T-helper 1 cell treated with Interleukin-12 subunit alpha and Interleukin-12 subunit beta and Interleukin-4 antibody, amounts not matched to agents 30 μg/mL and 1 μg/mL, for 36 hours (primary cell): ENCODE results near the gene KIAA1217.

Experiments used
- H3K27ac Mint-ChIP-seq: one replicate; pipeline ENCODE4 v1.8.0; 2021; ENCODE audit warnings: mild to moderate bottlenecking, mixed read lengths
- H3K27me3 Mint-ChIP-seq: one replicate; pipeline ENCODE4 v1.8.0; 2021; ENCODE audit warnings: low read depth, mixed read lengths
- H3K36me3 Mint-ChIP-seq: one replicate; pipeline ENCODE4 v1.8.0; 2021; ENCODE audit warnings: low read depth, mixed read lengths
- H3K4me1 Mint-ChIP-seq: one replicate; pipeline ENCODE4 v1.8.0; 2021; ENCODE audit warnings: low read depth, mixed read lengths
- H3K4me3 Mint-ChIP-seq: one replicate; pipeline ENCODE4 v1.8.0; 2021; ENCODE audit warnings: mild to moderate bottlenecking, moderate library complexity, mixed read lengths
- H3K9me3 Mint-ChIP-seq: one replicate; pipeline ENCODE4 v1.8.0; 2021; ENCODE audit warnings: mixed read lengths

KIAA1217 gene

DNA sequence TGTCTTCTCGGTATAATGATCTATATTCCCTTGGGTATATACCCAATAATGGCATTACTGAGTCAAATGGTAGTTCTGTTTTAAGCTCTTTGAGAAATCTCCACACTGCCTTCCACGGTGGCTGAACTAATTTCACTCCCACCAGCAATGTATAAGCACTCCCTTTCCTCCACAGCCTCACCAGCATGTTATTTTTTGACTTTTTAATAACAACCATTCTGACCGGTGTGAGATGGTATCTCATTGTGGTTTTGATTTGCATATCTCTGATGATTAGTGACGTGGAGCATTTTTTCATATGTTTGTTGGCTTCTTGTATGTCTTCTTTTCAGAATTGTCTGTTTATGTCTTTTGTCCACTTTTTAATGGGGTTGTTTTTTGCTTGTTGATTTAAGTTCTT lies 33.6 kb downstream of the KIAA1217 start:
- Mint-ChIP-seq H3K36me3 (no peaks in the 10 kb centered on the region), H3K4me3 (no peak overlapping the region), H3K27ac (no peak overlapping the region), H3K9me3 (no peaks in the 10 kb centered on the region), H3K27me3 (peaks cover 24% of the 10 kb centered on the region), H3K4me1 (no peaks in the 10 kb centered on the region)

DNA sequence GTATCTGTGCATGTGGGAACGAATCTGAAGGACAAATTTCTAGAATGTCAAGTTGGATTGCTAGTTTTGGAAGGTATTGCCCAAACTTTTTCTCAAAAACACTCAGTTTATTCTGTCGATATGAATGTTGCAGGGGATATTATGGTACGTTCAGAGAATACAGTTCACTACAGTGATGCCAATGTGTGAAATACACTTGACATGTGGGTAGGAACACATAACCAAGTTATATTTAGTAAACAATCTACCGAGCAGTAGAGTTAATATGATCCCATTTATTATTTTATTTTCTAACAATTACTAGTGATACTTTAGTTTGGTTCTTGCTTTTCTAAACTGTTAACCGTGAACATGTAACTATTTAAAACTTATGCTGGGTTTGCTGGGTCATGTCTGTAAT lies 37.4 kb downstream of the KIAA1217 start:
- H3K4me1 Mint-ChIP-seq, result no peaks in the 10 kb centered on the region
- peaks cover 3% of the 10 kb centered on the region for H3K27me3 Mint-ChIP-seq
- H3K4me3 Mint-ChIP-seq, result no peak overlapping the region
- no peak overlapping the region for H3K27ac Mint-ChIP-seq
- H3K36me3 Mint-ChIP-seq, result no peaks in the 10 kb centered on the region
- no peaks in the 10 kb centered on the region for H3K9me3 Mint-ChIP-seq

DNA sequence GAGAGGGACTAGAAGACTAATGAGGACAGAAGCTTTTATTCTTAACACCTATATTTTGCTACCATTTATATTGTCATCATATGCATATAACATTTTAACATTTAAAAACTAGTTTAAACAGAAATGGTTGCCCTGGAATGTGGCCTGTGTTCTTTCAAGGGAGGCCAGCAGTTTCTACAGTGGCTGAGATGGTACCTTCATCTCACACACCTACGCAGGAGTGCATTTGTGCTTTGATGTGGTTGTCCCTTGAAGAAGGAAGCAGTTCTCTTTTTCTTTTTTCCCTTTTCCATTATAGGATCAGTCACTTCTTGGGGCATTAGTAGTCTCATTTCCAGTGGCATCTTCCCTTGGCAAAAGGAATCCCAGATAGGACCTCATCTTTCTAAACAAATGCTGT lies 38.9 kb downstream of the KIAA1217 start:
- H3K27ac Mint-ChIP-seq, result no peak overlapping the region
- no peaks in the 10 kb centered on the region for H3K4me1 Mint-ChIP-seq
- H3K4me3 Mint-ChIP-seq, result no peak overlapping the region
- H3K27me3 Mint-ChIP-seq, result no peaks in the 10 kb centered on the region
- H3K36me3 Mint-ChIP-seq, result no peaks in the 10 kb centered on the region
- H3K9me3 Mint-ChIP-seq, result no peaks in the 10 kb centered on the region

DNA sequence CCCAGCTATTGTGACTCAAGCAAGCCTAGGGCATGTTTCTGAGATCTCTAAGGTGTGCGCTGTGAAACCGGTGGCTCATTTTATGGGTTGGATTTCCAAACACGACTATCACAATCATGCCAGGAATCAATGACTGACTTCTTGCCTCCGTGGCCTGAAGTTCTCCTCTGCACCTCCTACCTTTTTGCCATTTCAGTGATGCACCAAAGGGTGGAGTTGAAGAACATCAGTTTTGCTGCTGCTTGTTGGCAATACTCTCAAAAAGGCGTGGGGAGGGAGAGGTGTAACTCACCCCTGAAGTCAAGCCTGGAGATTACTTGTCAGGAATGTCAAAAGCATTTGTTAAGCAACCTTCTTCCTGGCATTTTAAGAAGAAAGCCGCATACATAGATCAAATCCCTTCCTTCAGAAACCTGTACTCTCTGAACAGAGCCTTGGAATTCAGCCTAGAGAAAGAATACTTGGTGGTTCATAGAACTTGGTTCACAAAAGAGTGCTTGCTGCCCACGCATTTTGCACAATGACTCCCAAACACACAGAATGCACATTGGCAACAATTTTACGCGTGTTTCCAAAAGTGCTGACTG lies 41.0 kb downstream of the KIAA1217 start:
- Mint-ChIP-seq H3K27ac (no peak overlapping the region), H3K36me3 (no peaks in the 10 kb centered on the region), H3K4me3 (no peak overlapping the region), H3K9me3 (no peaks in the 10 kb centered on the region), H3K4me1 (no peaks in the 10 kb centered on the region), H3K27me3 (no peaks in the 10 kb centered on the region)

DNA sequence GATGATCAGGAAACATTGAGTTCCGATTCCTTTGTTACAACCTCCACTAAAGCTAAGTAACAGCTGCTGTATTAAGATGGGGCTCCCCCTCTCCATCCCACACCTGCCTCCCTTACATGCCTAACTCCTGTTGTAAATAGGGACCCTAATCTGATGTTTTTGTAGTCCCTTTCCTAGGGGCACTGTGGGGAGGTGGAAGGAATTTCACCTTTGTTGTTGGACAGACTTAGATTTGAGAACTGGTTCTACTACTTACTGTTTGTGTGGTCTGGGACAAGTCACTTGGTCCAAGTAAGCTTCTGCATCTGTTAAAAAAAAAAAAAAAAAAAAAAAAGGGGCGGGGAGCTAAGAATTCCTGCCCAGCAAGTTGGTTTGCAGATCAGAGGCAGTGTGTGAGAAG lies 42.6 kb downstream of the KIAA1217 start:
- no peaks in the 10 kb centered on the region for H3K4me1 Mint-ChIP-seq
- H3K27me3 Mint-ChIP-seq, result no peaks in the 10 kb centered on the region
- no peak overlapping the region for H3K27ac Mint-ChIP-seq
- no peaks in the 10 kb centered on the region for H3K36me3 Mint-ChIP-seq
- H3K4me3 Mint-ChIP-seq, result no peak overlapping the region
- no peaks in the 10 kb centered on the region for H3K9me3 Mint-ChIP-seq

DNA sequence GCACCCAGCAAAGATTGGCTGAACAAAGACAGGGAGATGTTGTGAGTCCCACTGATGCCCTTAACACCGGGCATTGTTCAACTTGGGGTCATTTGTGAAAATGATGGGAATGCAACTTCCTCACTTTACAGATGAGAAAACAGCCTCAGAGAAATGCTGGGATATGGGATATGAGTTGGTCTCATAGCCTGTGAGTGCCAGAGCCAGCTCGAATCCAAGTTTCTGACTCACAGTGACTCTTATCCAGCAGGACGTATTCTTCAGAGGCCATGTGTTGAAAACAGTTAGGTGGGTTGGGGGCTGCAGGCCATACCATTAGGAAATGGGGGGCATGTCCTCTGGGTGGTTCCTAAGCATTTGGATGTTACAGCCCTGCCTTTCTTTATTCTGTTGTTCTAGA lies 45.2 kb downstream of the KIAA1217 start:
- Mint-ChIP-seq H3K27me3 (no peaks in the 10 kb centered on the region), H3K36me3 (no peaks in the 10 kb centered on the region), H3K27ac (no peak overlapping the region), H3K9me3 (no peaks in the 10 kb centered on the region), H3K4me3 (no peak overlapping the region), H3K4me1 (no peaks in the 10 kb centered on the region)

DNA sequence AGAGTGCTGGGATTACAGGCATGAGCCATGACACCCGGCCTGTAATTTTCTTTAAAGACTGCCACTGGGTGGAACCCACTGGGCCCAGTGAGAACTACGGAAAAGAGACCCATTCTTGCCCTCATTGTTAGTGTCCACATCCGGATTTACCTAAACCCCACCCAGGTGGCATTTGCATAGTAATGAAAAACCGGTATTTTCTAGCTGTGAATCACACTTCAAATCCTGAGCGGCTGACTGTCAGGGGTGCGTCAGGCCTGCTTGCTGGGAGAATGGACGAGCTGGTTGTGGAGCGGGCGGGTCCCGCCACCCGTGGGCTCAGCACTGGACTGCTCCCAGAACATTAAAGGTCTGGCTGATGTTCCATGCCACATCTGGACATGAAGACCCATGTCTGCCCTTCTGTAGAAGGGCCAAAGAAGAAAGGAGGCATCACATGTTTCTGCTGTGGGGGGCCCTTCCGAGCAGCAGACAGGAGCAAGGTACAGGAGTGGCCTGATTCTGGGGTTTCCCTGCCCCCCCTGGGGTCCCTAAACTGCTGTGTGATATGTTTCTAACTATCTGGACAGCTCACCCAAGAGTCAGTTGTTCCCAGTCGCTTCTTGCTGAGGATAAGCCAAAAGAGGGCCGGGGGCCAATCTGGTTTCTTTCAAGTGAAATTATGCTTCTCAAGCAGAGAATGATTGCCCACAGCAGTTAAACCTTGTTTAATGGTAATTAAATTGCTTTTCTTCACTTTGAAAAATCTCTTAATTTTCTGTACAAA lies 46.4 kb downstream of the KIAA1217 start:
- no peaks in the 10 kb centered on the region for H3K9me3 Mint-ChIP-seq
- H3K27me3 Mint-ChIP-seq, result no peaks in the 10 kb centered on the region
- no peak overlapping the region for H3K27ac Mint-ChIP-seq
- H3K36me3 Mint-ChIP-seq, result no peaks in the 10 kb centered on the region
- no peaks in the 10 kb centered on the region for H3K4me1 Mint-ChIP-seq
- H3K4me3 Mint-ChIP-seq, result no peak overlapping the region

DNA sequence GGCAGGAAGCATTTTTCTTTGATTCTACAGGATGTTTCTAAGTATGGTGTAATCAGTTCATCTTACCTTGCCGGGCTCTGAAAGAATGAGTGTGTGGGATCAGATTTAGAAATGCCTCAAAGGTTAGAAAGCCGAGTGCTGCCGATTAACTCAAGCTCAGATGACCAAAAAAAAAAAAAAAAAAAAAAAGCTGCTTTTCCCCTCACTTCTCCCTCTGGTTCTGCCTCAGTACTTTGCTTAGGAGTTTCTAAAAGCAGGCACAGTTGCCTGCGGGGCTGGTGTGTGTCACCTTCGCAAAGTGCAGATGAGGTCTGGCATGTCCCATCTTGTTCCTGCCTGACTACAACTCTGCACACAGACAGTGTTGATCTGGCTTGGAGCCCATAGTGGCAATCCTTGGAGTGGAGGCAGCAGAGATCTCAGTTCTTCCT lies 47.0 kb downstream of the KIAA1217 start:
- no peaks in the 10 kb centered on the region for H3K9me3 Mint-ChIP-seq
- H3K27ac Mint-ChIP-seq, result no peak overlapping the region
- no peak overlapping the region for H3K4me3 Mint-ChIP-seq
- no peaks in the 10 kb centered on the region for H3K27me3 Mint-ChIP-seq
- H3K36me3 Mint-ChIP-seq, result no peaks in the 10 kb centered on the region
- no peaks in the 10 kb centered on the region for H3K4me1 Mint-ChIP-seq

DNA sequence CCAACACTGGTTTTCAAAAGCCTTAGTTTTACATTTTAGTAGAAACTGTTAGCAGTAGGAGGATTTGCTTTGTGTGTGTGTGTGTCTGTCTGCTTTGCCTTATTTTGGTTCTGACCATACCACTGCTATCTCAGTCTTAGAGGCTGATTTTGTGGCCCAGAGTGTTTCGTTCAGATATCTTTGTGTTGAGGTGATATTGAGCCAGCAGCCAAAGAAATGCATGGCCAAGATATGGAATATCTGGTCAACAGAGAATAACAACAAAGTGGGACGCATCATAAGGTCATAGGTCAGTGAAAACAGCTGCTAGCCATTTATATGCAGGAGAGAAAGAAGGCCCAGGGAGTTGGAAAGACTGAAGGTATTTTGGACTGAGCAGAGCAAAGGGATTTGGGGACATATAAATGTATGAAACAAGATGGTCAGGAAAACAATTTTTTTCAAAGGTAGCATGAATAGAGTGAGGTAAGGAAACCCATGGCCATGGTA lies 47.7 kb downstream of the KIAA1217 start:
- H3K27ac Mint-ChIP-seq, result no peak overlapping the region
- no peaks in the 10 kb centered on the region for H3K36me3 Mint-ChIP-seq
- no peaks in the 10 kb centered on the region for H3K9me3 Mint-ChIP-seq
- no peak overlapping the region for H3K4me3 Mint-ChIP-seq
- no peaks in the 10 kb centered on the region for H3K27me3 Mint-ChIP-seq
- H3K4me1 Mint-ChIP-seq, result no peaks in the 10 kb centered on the region

DNA sequence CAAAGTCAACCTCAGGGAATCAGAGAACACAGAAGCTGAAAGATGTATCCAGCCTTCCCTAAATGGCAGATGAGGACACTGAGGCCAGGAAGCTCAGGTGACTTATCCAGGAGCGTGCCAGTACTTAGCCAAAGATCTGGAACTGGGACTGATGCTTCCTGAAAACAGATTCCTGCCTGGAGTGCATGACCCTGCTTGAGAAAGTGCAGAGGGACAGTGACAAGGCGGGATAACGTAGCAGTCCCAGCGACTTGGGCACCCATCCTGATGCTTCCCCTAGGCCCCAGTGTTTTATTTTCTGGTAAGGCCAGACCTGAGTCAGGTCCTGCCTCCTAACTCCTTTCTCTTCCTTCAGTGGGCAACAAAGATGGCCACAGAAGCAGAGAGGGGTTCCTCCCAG lies 48.6 kb downstream of the KIAA1217 start:
- no peak overlapping the region for H3K27ac Mint-ChIP-seq
- no peaks in the 10 kb centered on the region for H3K9me3 Mint-ChIP-seq
- H3K36me3 Mint-ChIP-seq, result no peaks in the 10 kb centered on the region
- H3K4me1 Mint-ChIP-seq, result no peaks in the 10 kb centered on the region
- H3K27me3 Mint-ChIP-seq, result no peaks in the 10 kb centered on the region
- H3K4me3 Mint-ChIP-seq, result no peak overlapping the region

DNA sequence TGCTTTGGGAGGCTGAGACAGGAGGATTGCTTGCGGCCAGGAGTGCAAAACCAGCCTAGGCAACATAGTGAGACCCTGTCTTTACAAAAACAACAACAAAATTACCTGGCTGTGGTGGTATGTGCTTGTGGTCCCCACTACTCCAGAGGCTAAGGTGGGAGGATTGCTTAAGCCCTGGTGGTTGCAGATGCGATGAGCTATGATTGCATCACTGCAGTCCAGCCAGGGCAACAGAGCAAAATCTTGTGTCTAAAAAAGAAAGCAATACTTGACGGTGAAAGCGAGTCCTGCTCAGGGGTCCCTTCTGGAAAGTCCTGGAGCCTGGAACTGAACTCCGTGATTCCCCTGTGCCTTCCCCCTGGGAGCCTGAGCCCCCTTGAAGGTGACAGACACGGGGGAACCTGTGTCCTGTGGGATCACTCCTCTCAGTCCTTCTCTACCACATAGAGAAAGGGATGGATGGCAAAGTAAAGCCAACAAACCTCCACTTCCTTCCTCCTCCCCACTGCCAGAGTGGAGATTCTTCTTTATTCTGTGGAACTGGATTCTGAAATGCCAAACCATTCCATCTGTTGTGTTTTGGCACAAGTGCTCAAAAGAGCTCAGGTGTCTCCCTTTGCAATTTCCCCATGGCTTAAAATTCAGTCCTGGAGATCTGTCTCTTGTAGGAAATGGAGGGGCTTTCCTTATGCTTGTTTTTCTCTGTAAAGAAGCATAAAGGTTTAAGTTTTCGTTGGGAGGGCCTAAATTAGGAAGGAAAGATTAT lies 50.6 kb downstream of the KIAA1217 start:
- Mint-ChIP-seq H3K27ac (no peak overlapping the region), H3K27me3 (no peaks in the 10 kb centered on the region), H3K4me3 (no peak overlapping the region), H3K4me1 (no peaks in the 10 kb centered on the region), H3K36me3 (no peaks in the 10 kb centered on the region), H3K9me3 (no peaks in the 10 kb centered on the region)

DNA sequence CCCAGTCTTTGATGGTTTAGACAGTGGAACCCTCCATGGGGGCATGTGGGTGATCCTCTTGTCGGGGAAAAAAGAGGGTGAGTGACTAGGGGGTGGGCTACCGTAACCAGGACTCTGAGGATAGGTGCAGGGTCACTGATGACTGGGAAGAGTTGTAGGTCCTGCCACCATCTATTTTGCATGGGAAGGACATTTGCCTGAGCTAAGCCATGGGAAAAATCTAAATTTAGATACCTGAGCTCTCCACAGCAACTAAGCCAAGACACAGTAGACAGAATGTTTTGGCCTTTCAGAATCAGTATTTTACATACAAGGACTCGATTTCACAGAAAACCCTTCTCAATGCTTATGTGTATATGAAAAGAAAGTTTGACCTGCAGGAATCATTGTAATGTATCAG lies 52.7 kb downstream of the KIAA1217 start:
- Mint-ChIP-seq H3K9me3 (no peaks in the 10 kb centered on the region), H3K27ac (no peak overlapping the region), H3K4me1 (no peaks in the 10 kb centered on the region), H3K27me3 (no peaks in the 10 kb centered on the region), H3K4me3 (no peak overlapping the region), H3K36me3 (no peaks in the 10 kb centered on the region)

DNA sequence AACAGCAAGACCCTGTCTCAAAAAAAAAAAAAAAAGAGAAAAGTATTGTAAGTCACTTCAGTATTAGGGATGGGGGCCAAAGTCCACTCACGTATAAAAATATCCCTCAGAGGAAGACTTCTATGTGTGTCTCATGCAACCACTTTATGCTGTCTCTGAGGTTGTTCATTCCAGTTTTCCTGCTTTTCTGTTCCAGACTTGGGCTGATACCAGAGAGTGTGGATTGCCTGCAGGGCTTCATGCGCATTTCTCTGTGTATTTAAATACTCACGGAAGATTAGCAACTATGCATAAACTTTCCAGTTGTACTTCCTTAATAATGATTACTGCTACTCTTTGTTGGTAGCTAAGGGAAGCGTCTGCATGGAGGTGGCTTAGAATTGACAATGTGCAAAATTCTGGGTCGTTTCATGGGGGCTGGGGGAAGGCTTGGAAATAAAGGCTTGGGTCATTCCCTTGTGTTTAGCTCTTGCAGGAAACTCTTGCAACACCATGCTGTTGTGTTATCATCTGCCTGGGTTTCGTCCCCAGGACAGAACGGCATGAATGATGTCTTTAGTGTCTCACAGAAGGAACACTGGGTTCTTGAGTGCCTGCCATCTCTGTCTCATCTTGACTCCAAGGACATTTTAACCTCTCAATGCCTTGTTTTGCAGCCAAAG lies 54.1 kb downstream of the KIAA1217 start:
- Mint-ChIP-seq H3K27me3 (no peaks in the 10 kb centered on the region), H3K4me3 (no peak overlapping the region), H3K27ac (no peak overlapping the region), H3K4me1 (no peaks in the 10 kb centered on the region), H3K9me3 (no peaks in the 10 kb centered on the region), H3K36me3 (no peaks in the 10 kb centered on the region)

DNA sequence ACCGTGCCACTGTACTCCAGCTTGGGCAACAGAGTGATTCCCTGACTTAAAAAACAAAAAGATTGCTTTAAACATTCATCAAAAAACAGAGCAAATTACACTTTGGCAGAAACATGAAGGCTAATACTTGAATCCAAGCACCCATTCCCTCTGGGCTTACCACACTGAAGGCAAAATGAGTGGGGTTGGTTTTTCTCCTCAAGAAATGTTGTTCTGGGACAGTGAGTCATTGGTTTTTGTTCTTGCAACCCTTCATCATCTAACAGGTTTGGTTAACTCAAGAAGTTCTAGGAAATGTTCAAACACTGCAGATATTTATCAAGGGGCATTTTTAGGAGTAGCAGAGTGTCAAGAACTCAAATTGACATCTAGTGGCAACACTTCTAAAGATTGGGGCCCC lies 60.5 kb downstream of the KIAA1217 start:
- Mint-ChIP-seq H3K4me1 (no peaks in the 10 kb centered on the region), H3K9me3 (no peaks in the 10 kb centered on the region), H3K4me3 (no peak overlapping the region), H3K36me3 (no peaks in the 10 kb centered on the region), H3K27ac (no peak overlapping the region), H3K27me3 (no peaks in the 10 kb centered on the region)
